WI38 (cell line): Measurements from ENCODE around the gene ANKRD52.

Source experiments
- H3K4me3 ChIP-seq: 2 replicates; pipeline ENCODE4 v1.5.1; 2011; ENCODE audit warnings: low read depth, mild to moderate bottlenecking, control low read depth, low read length
- CTCF ChIP-seq: IDR thresholded peaks from 2 replicates; pipeline ENCODE4 v1.5.1; 2012; ENCODE audit warnings: low read depth, mild to moderate bottlenecking, control low read depth, low read length

ANKRD52 gene

GRCh38 chr12:56258068-56258819 lies at the start of gene ANKRD52:
Gene ANKRD52 (minus strand): TSS chr12:56258384. CDS start chr12:56258269, 115 bp downstream.
- peak within 1 kb of the TSS; percentile 87 for H3K4me3 ChIP-seq
- TF ChIP-seq CTCF: peak; percentile 22; the same call in 1 of the 2 replicates

DNA sequence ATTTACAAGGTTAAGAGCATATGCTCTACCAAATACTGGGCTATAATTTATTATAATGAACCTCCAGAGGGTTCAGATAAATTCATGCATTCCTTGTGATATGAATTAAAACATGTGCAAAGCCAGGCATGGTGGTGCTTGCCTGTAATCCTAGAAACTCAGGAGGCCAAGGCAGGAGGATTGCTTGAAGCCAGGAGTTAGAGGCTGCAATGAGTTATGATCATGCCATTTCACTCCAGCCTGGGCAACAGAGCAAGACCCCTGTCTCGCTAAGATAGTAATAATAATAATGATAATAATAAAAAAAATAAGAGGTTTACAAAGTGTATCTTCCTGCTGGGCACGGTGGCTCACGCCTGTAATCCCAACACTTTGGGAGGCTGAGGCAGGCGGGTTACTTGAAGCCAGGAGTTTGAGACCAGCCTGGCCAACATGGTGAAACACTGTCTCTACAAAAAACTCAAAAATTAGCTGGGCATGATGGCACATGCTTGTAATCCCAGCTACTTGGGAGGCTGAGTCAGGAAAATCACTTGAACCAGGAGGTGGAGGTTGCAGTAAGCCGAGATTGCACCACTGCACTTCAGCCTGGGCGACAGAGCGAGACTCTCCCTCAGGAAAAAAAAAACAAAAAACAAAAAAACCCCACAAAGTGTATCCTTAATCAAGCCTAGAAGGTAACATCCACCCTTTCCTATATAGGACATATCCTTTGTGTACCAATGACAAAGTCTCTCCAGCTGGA lies 49.2 kb upstream of the ANKRD52 start:
- TF ChIP-seq CTCF: no peak
- H3K4me3 ChIP-seq: no peak overlapping the region

DNA sequence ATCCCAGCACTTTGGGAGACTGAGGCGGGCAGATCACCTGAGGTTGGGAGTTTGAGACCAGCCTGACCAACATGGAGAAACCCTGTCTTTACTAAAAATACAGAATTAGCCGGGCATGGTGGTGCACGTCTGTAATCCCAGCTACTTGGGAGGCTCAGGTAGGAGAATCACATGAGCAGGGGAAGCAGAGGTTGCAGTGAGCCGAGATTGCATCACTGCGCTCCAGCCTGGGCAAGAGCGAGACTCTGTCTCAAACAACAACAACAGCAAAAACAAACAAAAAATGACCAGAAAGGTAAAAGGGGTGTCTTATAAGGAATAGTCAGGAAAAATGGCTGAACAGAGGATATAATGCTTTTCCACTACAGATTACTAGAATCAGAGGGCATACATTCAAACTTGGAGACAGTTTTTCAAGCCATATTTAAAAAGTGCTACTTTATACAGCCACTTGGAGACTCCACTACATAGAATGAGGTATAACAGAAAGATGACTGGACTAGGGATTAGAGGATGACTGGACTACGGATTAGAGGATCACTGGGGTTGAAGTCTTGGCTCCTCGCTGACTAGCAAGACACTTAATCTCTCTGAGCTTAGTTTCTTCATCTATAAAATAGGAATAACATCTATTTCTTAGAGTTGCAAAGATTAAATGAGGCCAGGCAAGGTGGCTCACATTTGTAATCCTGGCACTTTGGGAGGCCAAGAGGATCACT lies 46.8 kb upstream of the ANKRD52 start:
- no peak overlapping the region for H3K4me3 ChIP-seq
- TF ChIP-seq CTCF: no peak

- no peak for TF ChIP-seq CTCF
- no peak overlapping the region for H3K4me3 ChIP-seq
Observed at GRCh38 chr12:56304276-56304675, 46.1 kb upstream of the ANKRD52 start.

GRCh38 chr12:56300644-56301464 lies 42.7 kb upstream of the ANKRD52 start:
- peak overlapping the region; percentile 91 for H3K4me3 ChIP-seq
- no peak for TF ChIP-seq CTCF

GRCh38 chr12:56299853-56300643 lies 41.9 kb upstream of the ANKRD52 start, which contains the start of gene CS:
Gene CS (minus strand): TSS chr12:56300330. CDS start chr12:56300201, 129 bp downstream.
- H3K4me3 ChIP-seq: peak within 1 kb of the TSS; percentile 91
- TF ChIP-seq CTCF: no peak
